HPDE6-E6E7 (cell line): ENCODE data around the gene DENND1C.

ENCODE experiments used
- DNase-seq: peaks from one replicate; pipeline ENCODE4 v3.0.0; 2011; ENCODE audit warnings: missing footprints; ENCODE audit errors: extremely low spot score

The DENND1C gene

DNA sequence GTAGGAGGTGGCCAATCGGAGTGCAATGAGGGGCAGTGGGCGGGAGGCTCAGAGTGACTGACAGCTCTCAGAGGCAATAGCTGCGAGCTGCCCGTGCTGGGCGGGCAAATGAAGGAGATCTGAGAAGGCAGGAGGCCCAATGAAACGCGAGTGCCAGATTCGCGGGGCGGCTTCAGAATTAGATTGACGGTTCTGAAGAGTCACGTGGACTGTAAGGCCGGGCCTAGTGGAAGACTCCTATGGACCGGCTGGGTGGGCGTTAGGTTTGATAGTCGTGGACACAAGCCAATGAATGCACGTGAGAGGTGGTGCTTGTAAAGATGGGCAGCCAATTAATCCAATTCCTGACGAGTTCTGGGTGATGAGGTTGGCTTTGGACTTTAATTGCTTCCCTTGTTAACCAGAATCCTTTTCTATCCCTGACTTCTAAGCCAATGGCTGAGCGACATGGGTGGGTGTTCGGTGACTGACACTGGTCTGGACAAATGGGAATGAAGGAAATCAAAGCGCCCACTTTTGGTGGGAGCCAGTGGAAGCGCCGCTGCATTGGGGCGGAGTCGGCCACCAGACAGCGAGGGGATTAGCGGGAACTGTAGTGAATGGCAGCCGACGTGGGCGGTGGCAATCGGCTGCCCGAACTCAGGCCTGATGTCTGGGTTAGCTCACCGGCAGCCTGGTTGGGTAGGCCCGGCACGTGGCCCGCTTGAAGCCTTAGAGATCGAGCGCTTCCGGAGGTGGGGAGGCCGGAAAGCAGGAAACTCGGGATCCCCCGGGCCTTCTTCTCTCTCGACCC is 56.5 kb downstream of the DENND1C start:
- peak; percentile 99 for DNase-seq

DNA sequence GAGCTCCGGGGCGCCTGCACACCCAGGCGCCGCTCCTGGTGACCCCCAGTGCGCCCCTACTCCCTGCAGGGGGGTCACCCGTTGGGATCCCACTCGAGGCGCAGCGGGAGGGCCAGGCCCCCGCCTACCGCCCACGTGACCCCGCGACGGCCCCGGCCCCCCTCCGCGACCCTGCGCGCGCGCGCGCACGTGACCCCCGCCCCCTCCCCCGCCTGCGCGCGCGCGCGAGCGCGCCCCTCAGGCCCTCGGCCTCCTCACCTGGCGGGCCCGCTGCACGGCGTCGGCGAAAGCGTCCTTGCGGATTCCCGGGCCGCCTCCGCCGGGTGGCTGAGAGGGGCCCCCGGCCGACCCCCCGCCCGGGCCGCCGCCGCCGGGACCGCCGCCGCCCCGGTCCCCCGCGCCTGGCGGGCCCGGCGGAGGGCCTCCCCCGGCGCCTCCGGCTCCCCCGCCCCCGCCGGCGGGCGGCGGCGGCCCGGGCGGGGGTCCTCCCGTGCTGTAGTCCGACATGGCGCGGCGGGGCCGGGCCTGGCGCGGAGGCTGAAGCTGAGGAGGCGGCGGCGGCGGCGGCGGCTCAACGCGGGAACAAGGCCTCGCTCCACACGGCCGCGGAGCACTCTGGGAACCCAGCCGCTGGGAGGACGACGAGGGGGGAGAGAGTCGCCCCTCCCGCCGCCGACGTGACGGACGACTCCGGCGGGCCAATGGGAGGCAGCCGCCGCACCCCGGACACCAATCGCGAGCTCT is 57.2 kb downstream of the DENND1C start, which contains the start of gene KHSRP:
Gene KHSRP, minus strand, starts transcription at position 617 of the 744 bp plus-strand sequence. Its CDS starts 110 bp downstream, at position 507.
- no peak for DNase-seq

DNA sequence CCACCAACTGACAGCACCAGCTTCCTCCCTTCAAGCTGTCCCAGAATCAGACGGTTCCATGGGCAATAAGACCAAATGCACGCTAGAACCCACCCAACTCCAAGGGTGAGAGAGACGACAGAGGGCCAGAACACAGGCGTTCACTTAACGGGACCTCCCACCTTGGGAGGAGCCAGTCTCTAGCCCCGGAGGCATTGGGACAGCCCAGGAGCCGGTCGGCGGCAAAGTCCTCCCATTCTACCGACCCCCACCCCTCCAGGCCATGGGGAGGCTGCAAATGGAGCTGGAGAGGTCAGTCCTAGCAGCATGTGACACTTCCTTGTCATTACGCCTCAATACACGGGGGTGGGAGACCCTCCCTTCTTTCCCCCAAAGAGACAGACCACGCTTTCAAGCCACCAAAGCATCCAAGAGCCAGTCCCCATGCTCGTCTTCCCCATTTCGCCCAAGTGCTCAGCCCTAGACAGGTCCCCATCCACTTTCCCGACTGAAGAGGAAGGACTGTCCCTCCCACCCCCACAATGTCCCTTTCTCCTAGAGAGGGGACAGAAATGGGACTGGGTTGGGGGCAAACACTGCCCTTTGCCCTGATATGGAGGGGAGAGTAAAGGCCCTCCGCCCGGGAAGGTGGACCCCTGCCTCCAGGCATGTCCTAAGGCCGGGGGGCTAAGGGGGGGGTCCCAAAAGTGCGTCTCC is 57.9 kb downstream of the DENND1C start:
- DNase-seq = peak; percentile 55

DNA sequence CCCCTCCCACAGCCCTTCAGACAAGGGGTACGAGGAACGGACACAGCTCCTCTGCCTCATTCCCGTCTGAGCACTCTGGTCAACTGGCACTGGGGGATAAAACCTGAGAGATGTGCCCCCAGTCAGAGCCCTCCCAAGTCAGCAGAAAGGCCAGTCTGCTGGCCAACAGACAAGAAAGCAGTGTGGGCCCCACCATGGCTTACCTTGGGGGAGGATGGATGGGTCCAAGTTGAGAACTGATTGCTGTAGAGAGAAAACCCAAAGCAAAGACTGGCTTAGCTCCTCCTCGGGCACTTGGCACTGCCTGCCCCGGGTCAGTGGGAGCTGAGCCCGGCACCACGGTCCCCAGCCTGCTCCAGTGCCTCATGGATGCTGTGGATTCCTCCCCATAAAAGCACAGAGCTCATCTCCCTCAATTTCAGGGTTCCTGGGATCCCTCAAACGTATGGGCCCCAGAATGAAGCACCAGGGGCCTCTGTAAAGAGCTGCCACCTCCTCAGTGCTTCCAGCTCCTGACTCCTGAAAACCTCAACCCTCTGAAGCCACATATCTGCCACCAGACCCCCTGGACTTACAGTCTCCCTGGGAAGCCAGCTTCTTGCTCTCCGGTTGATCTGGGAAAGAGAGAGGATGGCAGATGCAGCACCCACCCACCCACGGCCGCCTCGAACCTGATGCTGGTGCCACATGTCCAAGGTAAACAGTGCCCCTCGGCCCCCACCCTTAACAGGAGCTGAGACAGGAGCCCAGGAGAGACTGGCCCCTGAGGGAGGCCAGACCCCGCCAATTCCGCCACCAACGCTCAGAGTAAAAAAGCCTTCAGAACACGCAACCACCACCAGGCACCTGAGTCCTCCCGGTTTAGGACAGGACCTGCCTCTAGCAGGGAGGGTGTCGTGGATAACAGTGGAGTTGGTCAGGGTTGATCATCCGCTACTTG is 60.2 kb downstream of the DENND1C start:
- DNase-seq = no peak

DNA sequence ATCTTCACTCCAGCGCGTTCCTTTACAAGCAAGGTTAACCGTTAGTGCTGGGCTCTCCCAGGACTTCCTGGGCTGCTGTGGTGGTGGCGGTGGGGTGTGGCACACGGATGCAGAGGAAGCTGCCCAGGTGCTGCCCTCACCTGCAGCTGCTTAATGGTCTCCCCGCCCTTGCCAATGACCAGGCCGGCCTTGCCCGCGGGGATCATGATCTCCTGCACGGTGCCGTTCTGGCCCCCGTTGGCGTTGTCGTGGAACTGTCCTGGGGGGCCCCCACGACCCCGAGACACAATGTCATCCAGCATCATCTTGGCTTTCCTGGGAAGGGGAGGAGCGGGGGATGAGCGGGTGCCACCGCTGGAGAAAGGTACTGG is 63.0 kb downstream of the DENND1C start:
- DNase-seq = no peak

DNA sequence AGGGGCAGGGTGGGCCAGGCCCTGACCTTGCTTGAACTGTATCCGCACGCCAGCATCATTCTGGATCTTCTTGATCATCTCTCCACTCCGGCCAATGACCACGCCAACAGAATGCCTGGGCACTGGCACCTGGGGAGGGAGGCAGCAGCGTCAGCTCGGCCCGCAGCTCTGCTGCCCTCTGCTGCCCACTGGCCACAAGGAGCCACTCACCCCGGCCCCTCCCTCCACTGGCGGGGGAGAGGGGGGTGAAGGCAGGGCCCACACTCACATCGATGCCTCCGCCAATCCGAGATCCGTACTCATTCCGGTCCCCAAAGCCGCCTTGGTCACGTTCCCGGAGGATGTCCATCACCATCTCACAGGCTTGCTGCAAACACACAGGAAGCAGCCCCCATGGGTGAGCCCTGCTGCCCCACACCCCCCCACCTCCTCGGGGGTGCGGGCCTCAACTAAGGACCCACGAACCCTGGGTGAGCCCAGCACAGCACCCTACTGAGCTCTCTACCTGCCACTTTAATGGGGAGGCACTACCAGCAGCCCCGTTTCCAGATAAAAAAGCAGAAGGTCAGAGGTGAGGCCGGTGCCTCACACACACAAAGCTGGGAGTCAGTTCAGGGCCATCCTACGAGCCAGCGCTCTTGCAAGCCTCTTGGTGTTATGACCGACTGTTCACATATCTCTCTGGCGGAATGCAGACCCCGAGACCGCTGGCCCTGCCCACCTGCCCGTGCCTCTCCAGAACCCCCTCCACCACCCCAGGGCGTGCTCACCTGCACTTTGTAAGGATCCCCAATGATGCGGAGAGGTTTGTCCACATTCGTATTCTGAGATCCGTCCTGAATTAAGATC is 63.6 kb downstream of the DENND1C start:
- no peak for DNase-seq
